Osteoblast (primary cell): Measurements from ENCODE around the gene ACAP2. TPM values are rescaled to one million over a fixed set of nuclear protein-coding genes. Genes with fewer than 3 reads are reported as not detected.
"Not testable (repeated sequence)": the region's sequence is repeated elsewhere in the genome, so short reads cannot be mapped to it uniquely, and the experiment has no call there.

Experiments used
- DNase-seq: peaks from one replicate; pipeline ENCODE4 v3.0.0; 2011; ENCODE audit warnings: low spot score, mixed read lengths; ENCODE audit not compliant: insufficient read length; ENCODE audit errors: missing footprints
- H2AFZ ChIP-seq: 2 replicates; pipeline ENCODE4 v1.6.0; 2011; ENCODE audit warnings: mild to moderate bottlenecking, low read length
- H3K27ac ChIP-seq: 2 replicates; pipeline ENCODE4 v1.5.1; 2011; ENCODE audit warnings: mild to moderate bottlenecking, low read depth, low read length, moderate library complexity
- H3K27me3 ChIP-seq: 2 replicates; pipeline ENCODE4 v1.6.0; 2012; ENCODE audit warnings: mild to moderate bottlenecking, control low read depth, inconsistent platforms, low read length, moderate library complexity; ENCODE audit not compliant: insufficient read depth
- H3K36me3 ChIP-seq: 2 replicates; pipeline ENCODE4 v1.5.1; 2011; ENCODE audit warnings: mild to moderate bottlenecking, low read length, control low read depth, moderate library complexity; ENCODE audit not compliant: insufficient read depth
- H3K4me1 ChIP-seq: 2 replicates; pipeline ENCODE4 v1.5.1; 2011; ENCODE audit warnings: mild to moderate bottlenecking, low read length, control low read depth, moderate library complexity; ENCODE audit not compliant: insufficient read depth
- H3K4me2 ChIP-seq: 2 replicates; pipeline ENCODE4 v1.6.0; 2011; ENCODE audit warnings: mild to moderate bottlenecking, low read length; ENCODE audit not compliant: insufficient read depth
- H3K4me3 ChIP-seq: fragments of 200-600 bp; sonication (generic); 3 replicates; pipeline ENCODE4 v1.5.1; 2012; ENCODE audit warnings: mild to moderate bottlenecking, low read length, inconsistent platforms; ENCODE audit not compliant: insufficient read depth
- H3K79me2 ChIP-seq: 2 replicates; pipeline ENCODE4 v1.6.0; 2012; ENCODE audit warnings: mild to moderate bottlenecking, low read length, control low read depth, inconsistent platforms; ENCODE audit not compliant: insufficient read depth
- H3K9me3 ChIP-seq: 2 replicates; pipeline ENCODE4 v1.5.1; 2011; ENCODE audit warnings: low read depth, low read length, control low read depth
- H4K20me1 ChIP-seq: 2 replicates; pipeline ENCODE4 v1.6.0; 2012; ENCODE audit warnings: mild to moderate bottlenecking, low read length, control low read depth; ENCODE audit not compliant: insufficient read depth
- CTCF ChIP-seq: IDR thresholded peaks from 2 replicates; pipeline ENCODE4 v1.5.1; 2011; ENCODE audit warnings: mild to moderate bottlenecking, low read depth, low read length, moderate library complexity; ENCODE audit errors: extremely low read depth
- total RNA-seq: library from RNA; depleted of rRNA; stranded (reverse); fragments of >200 nt; gene quantifications from 2 replicates; pipeline ENCODE4 v1.2.3, GENCODE V29; 2012

ACAP2 gene
- total RNA-seq, 1 donor, result 121 TPM

DNA sequence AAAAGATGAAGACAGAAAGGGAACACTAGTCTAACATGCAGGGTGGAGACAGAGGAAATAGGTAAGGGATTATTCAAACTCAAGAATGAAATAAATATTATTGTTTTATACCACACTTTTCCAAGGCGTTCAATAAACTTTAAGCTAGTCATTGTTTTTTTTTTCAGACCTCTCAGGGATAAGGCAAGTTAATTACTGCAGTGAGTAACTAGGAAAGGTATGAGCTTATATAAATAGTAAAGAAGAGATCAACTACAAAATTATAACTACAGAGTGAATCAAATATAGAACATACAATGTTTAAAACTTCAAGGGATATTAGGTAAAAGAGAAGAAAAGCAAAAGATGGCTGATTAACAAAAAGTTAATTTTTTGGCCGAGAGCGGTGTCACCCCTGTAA lies 140.4 kb downstream of the ACAP2 start:
- Histone ChIP-seq H3K4me1 (peaks cover 5% of the 10 kb centered on the region), H3K4me3 (no peak overlapping the region), H3K4me2 (no peak overlapping the region), H3K27me3 (no peaks in the 10 kb centered on the region), H2AFZ (no peak overlapping the region), H3K27ac (no peak overlapping the region), H4K20me1 (no peaks in the 10 kb centered on the region), H3K9me3 (no peaks in the 10 kb centered on the region), H3K79me2 (no peaks in the 10 kb centered on the region), H3K36me3 (peaks cover 13% of the 10 kb centered on the region)
- DNase-seq, result peak; percentile 58
- TF ChIP-seq CTCF, result no peak

- Histone ChIP-seq H4K20me1 (no peaks in the 10 kb centered on the region), H3K9me3 (no peaks in the 10 kb centered on the region), H2AFZ (no peak overlapping the region), H3K36me3 (peaks cover 21% of the 10 kb centered on the region), H3K4me1 (no peaks in the 10 kb centered on the region), H3K79me2 (no peaks in the 10 kb centered on the region), H3K27me3 (no peaks in the 10 kb centered on the region), H3K4me3 (no peak overlapping the region), H3K27ac (no peak overlapping the region), H3K4me2 (no peak overlapping the region)
- DNase-seq, result no peak
- TF ChIP-seq CTCF, result no peak
Observed at GRCh38 chr3:195297446-195297845, 145.4 kb downstream of the ACAP2 start.

GRCh38 chr3:195296662-195297061 lies 146.2 kb downstream of the ACAP2 start:
- Histone ChIP-seq H3K79me2 (no peaks in the 10 kb centered on the region), H3K4me1 (no peaks in the 10 kb centered on the region), H3K27ac (no peak overlapping the region), H4K20me1 (no peaks in the 10 kb centered on the region), H3K9me3 (no peaks in the 10 kb centered on the region), H2AFZ (no peak overlapping the region), H3K27me3 (no peaks in the 10 kb centered on the region), H3K4me2 (no peak overlapping the region), H3K4me3 (no peak overlapping the region), H3K36me3 (peaks cover 26% of the 10 kb centered on the region)
- no peak for TF ChIP-seq CTCF
- DNase-seq, result no peak

DNA sequence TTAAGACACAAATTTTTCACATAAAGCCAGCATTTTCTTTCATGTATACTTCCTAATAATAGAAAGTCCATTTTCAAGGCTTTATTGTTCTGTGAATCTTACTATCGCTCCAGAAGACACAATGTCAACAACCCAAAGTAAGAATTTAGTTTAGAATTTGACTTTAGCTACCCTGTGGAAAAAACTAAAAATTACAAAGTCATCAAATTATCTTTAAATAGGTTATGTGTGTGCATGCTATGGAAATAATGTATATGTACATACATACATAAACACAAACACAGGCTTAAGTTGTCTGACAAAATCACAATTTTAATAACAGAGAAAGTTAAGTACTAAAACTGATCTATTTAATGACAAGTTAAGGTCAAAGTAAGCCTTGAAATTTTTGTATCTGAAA lies 151.7 kb downstream of the ACAP2 start:
- Histone ChIP-seq H3K4me3 (no peak overlapping the region), H3K9me3 (no peaks in the 10 kb centered on the region), H3K36me3 (peaks cover 22% of the 10 kb centered on the region), H3K79me2 (no peaks in the 10 kb centered on the region), H3K27me3 (no peaks in the 10 kb centered on the region), H3K4me1 (peaks cover 9% of the 10 kb centered on the region), H4K20me1 (no peaks in the 10 kb centered on the region), H3K27ac (no peak overlapping the region), H3K4me2 (no peak overlapping the region), H2AFZ (no peak overlapping the region)
- TF ChIP-seq CTCF, result no peak
- no peak for DNase-seq

GRCh38 chr3:195290643-195291042 lies 152.2 kb downstream of the ACAP2 start:
- H3K4me3 ChIP-seq, H2AFZ ChIP-seq, H3K27me3 ChIP-seq, H4K20me1 ChIP-seq, H3K27ac ChIP-seq, H3K4me2 ChIP-seq, DNase-seq, H3K9me3 ChIP-seq, H3K79me2 ChIP-seq: not testable (repeated sequence)
- Histone ChIP-seq H3K36me3 (peaks cover 22% of the 10 kb centered on the region), H3K4me1 (peaks cover 13% of the 10 kb centered on the region)
